ENCODE data around the gene EXOC1L.

The EXOC1L gene

DNA sequence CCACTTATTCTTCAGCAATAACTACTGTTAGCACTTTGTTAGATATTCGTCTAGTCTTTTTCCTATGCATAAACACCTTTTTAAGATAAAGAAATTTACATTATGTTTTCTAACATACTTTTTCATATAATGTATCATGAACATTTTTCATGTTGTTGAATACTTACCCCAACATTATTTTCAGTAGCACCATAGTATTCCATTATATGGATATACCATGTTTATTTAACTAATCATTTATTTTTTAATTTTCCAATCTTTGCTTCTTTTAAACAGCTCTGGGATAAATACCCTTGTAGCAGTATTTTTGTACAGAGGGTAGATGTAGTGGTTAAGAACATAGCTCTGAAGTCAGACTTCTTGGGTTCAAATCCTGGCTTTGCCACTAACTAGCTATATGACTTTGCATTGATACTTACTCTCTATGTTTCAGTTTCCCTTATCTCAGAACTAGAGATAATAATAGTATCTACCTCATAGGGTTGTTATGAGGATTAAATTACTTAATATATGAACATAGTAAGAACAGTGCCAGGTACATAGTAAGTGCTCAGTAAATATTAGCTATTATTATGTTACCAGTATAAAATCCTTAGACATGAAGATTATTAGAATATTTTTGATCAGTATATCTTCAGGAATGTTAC is 45.1 kb downstream of the EXOC1L start:
- TF ChIP-seq POLR2AphosphoS5 (IDR thresholded peaks at IDR 0.05; ENCODE audit: low read depth, low read length): no peak
- TF ChIP-seq TAF1 (IDR thresholded peaks at IDR 0.05; ENCODE audit: borderline replicate concordance, insufficient read depth, low read length): no peak
- TF ChIP-seq SIN3A (IDR thresholded peaks at IDR 0.05; ENCODE audit: borderline replicate concordance, insufficient read depth, low read length): no peak
- no peak for TF ChIP-seq FOXP2 (optimal IDR thresholded peaks at IDR 0.05; ENCODE audit: borderline replicate concordance, extremely low read depth, extremely low read length, insufficient read depth)
- TF ChIP-seq, protein P1, sequence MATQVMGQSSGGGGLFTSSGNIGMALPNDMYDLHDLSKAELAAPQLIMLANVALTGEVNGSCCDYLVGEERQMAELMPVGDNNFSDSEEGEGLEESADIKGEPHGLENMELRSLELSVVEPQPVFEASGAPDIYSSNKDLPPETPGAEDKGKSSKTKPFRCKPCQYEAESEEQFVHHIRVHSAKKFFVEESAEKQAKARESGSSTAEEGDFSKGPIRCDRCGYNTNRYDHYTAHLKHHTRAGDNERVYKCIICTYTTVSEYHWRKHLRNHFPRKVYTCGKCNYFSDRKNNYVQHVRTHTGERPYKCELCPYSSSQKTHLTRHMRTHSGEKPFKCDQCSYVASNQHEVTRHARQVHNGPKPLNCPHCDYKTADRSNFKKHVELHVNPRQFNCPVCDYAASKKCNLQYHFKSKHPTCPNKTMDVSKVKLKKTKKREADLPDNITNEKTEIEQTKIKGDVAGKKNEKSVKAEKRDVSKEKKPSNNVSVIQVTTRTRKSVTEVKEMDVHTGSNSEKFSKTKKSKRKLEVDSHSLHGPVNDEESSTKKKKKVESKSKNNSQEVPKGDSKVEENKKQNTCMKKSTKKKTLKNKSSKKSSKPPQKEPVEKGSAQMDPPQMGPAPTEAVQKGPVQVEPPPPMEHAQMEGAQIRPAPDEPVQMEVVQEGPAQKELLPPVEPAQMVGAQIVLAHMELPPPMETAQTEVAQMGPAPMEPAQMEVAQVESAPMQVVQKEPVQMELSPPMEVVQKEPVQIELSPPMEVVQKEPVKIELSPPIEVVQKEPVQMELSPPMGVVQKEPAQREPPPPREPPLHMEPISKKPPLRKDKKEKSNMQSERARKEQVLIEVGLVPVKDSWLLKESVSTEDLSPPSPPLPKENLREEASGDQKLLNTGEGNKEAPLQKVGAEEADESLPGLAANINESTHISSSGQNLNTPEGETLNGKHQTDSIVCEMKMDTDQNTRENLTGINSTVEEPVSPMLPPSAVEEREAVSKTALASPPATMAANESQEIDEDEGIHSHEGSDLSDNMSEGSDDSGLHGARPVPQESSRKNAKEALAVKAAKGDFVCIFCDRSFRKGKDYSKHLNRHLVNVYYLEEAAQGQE (IDR thresholded peaks at IDR 0.05; ENCODE audit: insufficient read depth in 1 of 2, low read depth in 2 of 2, low read length in 2 of 2): no peak

DNA sequence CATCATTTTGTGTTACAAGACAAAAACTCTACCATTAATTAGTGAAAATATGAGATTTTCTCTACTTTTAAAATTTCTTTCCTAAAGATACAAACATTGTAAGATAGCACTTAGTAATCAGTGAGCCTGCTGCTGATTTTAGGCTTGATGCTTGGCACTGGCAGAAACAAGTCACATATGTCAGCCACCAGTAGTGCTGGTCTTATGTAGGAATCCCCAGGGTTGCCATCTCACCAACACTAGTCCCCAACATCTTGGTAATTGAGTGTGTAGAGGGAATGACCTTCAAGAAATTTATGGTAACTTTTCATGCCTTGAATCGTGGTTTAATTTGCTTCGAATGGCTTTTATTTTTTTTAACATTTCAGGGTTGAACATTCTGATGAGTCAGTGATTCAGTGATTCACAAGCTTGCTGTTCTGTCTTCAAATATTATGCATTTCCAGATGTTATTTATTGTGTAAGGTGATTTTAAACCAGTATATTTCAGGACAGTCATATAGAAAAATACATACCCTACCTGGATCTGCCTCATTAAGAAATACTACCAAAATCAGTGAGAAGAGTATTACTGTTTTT is 45.7 kb downstream of the EXOC1L start:
- TF ChIP-seq TAF1 (IDR thresholded peaks at IDR 0.05; ENCODE audit: borderline replicate concordance, insufficient read depth, low read length) (no peak), FOXP2 (optimal IDR thresholded peaks at IDR 0.05; ENCODE audit: borderline replicate concordance, extremely low read depth, extremely low read length, insufficient read depth) (no peak), SIN3A (IDR thresholded peaks at IDR 0.05; ENCODE audit: borderline replicate concordance, insufficient read depth, low read length) (no peak), POLR2AphosphoS5 (IDR thresholded peaks at IDR 0.05; ENCODE audit: low read depth, low read length) (no peak)
- TF ChIP-seq, protein P1 (IDR thresholded peaks at IDR 0.05; ENCODE audit: insufficient read depth in 1 of 2, low read depth in 2 of 2, low read length in 2 of 2): no peak

DNA sequence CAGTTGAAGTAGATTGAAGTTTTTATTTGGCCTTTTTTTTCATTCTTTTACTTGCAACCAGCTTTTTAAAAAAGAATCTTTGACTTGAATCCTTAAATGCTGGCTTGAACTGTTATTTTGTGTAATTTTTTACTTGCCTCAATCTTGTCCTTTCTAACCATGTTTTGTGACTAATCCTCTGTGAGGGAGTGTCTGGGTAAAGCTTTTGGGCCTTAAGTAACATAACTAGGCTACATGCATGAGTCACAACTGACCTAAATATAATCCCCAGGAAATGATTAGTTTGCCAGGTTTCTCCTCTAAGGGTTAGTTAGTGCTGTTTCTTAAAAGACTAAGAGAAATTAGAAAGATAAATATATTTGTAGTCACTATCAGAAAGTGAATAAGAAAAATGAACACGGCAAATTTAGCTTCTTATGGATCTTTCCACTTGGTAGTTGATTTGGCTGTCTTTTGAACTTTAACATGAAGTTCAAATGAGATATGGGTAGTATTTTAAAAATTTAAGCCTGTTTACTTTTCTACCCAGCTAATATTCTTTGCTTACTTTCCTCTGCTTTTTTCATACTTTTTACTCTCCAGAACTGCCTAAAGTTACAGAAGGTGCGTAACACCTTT is 46.8 kb downstream of the EXOC1L start:
- TF ChIP-seq FOXP2 (optimal IDR thresholded peaks at IDR 0.05; ENCODE audit: borderline replicate concordance, extremely low read depth, extremely low read length, insufficient read depth): no peak
- TF ChIP-seq POLR2AphosphoS5 (IDR thresholded peaks at IDR 0.05; ENCODE audit: low read depth, low read length): no peak
- TF ChIP-seq SIN3A (IDR thresholded peaks at IDR 0.05; ENCODE audit: borderline replicate concordance, insufficient read depth, low read length): no peak
- no peak for TF ChIP-seq TAF1 (IDR thresholded peaks at IDR 0.05; ENCODE audit: borderline replicate concordance, insufficient read depth, low read length)
- TF ChIP-seq, protein P1 (IDR thresholded peaks at IDR 0.05; ENCODE audit: insufficient read depth in 1 of 2, low read depth in 2 of 2, low read length in 2 of 2): no peak

DNA sequence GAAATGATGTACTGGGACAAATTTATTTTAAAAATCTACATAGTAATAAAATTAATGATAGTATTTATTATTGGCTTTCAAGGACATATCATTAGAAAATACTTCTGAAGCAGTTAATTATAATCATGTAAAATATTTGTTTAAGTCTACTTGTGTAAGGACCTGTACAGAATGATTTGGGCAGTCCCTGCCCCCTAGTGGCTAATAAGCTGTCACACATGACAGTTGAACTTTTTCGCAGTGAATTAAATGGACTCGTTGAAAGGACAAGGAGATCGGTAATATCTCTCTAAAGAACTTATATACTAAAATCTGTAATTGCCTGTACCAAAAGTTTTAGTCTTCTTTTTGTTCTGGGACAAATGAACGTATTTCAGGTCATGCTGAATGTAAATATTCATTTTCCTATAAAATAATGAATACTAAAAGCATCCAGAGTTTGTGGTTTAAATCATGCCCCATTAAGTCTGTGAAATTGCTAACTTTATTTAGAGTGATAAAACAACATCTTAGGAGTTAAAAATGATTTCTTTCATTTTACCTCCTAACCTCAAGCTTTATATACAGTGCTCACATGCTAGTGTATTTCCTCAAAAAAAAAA is 47.5 kb downstream of the EXOC1L start:
- no peak for TF ChIP-seq FOXP2 (optimal IDR thresholded peaks at IDR 0.05; ENCODE audit: borderline replicate concordance, extremely low read depth, extremely low read length, insufficient read depth)

DNA sequence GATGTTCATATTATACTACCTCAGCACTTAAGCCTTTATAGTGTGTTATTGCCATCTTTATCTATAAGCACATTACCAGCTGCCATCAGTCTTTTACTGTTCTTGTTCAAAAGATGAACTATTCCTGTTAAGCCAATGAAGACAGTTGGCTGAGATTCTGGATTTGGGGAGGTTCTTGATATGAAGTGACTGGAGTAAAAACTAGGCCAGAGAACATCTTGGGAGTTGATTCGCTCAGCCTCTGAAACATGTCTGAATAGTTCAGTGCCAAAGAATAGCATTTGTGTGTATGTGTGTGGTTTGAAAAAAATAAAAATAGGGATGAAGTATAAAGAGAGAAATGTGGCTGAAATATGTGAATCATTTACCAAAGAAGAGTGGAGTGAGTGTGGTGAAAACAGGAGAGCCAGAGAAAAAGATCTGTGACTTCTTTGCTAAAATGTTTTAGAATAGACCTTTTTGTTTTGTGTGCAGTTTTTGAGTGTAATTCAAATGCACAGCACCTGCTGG is 49.0 kb downstream of the EXOC1L start:
- no peak for TF ChIP-seq TAF1 (IDR thresholded peaks at IDR 0.05; ENCODE audit: borderline replicate concordance, insufficient read depth, low read length)
- TF ChIP-seq SIN3A (IDR thresholded peaks at IDR 0.05; ENCODE audit: borderline replicate concordance, insufficient read depth, low read length): no peak
- TF ChIP-seq, protein P1 (IDR thresholded peaks at IDR 0.05; ENCODE audit: insufficient read depth in 1 of 2, low read depth in 2 of 2, low read length in 2 of 2): no peak
- no peak for TF ChIP-seq POLR2AphosphoS5 (IDR thresholded peaks at IDR 0.05; ENCODE audit: low read depth, low read length)
- no peak for TF ChIP-seq FOXP2 (optimal IDR thresholded peaks at IDR 0.05; ENCODE audit: borderline replicate concordance, extremely low read depth, extremely low read length, insufficient read depth)

Data from PFSK-1 (cell line).